PC-3 (cell line): ENCODE data around the gene XIRP2. TPM values are rescaled to one million over a fixed set of nuclear protein-coding genes. Genes with fewer than 3 reads are reported as not detected.

Experiments
- ATAC-seq: fragments of 200-7000 bp; cut with Tn5 transposase; 2 replicates; pipeline ENCODE4 v1.9.1; 2020; ENCODE audit warnings: mild to moderate bottlenecking, moderate library complexity
- BruUV-seq: library from RNA; stranded (reverse); fragments of 400-500 nt; replicated peaks from 2 replicates; lab custom pipeline; 2021; lab: Mats Ljungman, UMichigan
- CTCF ChIA-PET: fragments of 300-600 bp; sonication (Branson Sonifier 250); formaldehyde crosslinking; loops from one replicate; lab custom pipeline; 2022; ENCODE audit warnings: antibody characterized with exemption; lab: Charles Lee
- POLR2A ChIA-PET: fragments of 300-600 bp; sonication (Branson Sonifier 250); formaldehyde crosslinking; loops from one replicate; lab custom pipeline; 2022; ENCODE audit warnings: antibody characterized with exemption; ENCODE audit not compliant: unreplicated experiment; lab: Charles Lee
- DNase-seq: peaks from one replicate; pipeline ENCODE4 v3.0.0-alpha.2; 2015
- H2AFZ ChIP-seq: fragments of 300-600 bp; sonication (generic); 2 replicates; pipeline ENCODE4 v1.6.0; 2016; ENCODE audit warnings: antibody characterized with exemption, low read length
- H3F3A ChIP-seq: fragments of 300-600 bp; sonication (generic); one replicate; pipeline ENCODE4 v1.6.0; 2017; ENCODE audit warnings: antibody characterized with exemption, low read length, control low read depth, mild to moderate bottlenecking; ENCODE audit not compliant: unreplicated experiment
- H3K27ac ChIP-seq: fragments of 300-600 bp; sonication (generic); 2 replicates; pipeline ENCODE4 v1.5.1; 2016; ENCODE audit warnings: mild to moderate bottlenecking, low read length
- H3K27me3 ChIP-seq: fragments of 300-600 bp; sonication (generic); 2 replicates; pipeline ENCODE4 v1.6.1; 2016; ENCODE audit warnings: low read length, mixed read lengths
- H3K36me3 ChIP-seq: fragments of 300-600 bp; sonication (generic); 2 replicates; pipeline ENCODE4 v1.6.1; 2016; ENCODE audit warnings: low read depth, mixed run types, low read length, mixed read lengths
- H3K4me1 ChIP-seq: fragments of 300-600 bp; sonication (generic); 2 replicates; pipeline ENCODE4 v1.5.1; 2016; ENCODE audit warnings: low read length; ENCODE audit not compliant: insufficient read depth
- H3K4me2 ChIP-seq: fragments of 300-600 bp; sonication (generic); 2 replicates; pipeline ENCODE4 v1.6.0; 2016; ENCODE audit warnings: low read length
- H3K4me3 ChIP-seq: fragments of 300-600 bp; sonication (generic); 2 replicates; pipeline ENCODE4 v1.5.1; 2016; ENCODE audit warnings: mild to moderate bottlenecking, low read length, mixed read lengths
- H3K79me2 ChIP-seq: fragments of 300-600 bp; sonication (generic); 2 replicates; pipeline ENCODE4 v1.6.1; 2017; ENCODE audit warnings: low read length, mixed read lengths
- H3K9ac ChIP-seq: fragments of 300-600 bp; sonication (generic); 2 replicates; pipeline ENCODE4 v1.6.0; 2016; ENCODE audit warnings: mild to moderate bottlenecking, low read length
- H3K9me2 ChIP-seq: fragments of 300-600 bp; sonication (generic); replicated peaks from 2 replicates; pipeline ENCODE4 v1.6.1; 2016; ENCODE audit warnings: mixed run types, low read length, mixed read lengths
- H3K9me3 ChIP-seq: fragments of 300-600 bp; sonication (generic); 2 replicates; pipeline ENCODE4 v1.6.1; 2016; ENCODE audit warnings: low read length, mixed read lengths
- H4K20me1 ChIP-seq: fragments of 300-600 bp; sonication (generic); 2 replicates; pipeline ENCODE4 v1.6.1; 2016; ENCODE audit warnings: low read length, mixed read lengths
- CTCF ChIP-seq: fragments of 300-600 bp; sonication (generic); conservative IDR thresholded peaks from 2 replicates; pipeline ENCODE4 v1.5.1; 2017; ENCODE audit warnings: antibody characterized with exemption, low read depth, mild to moderate bottlenecking, low read length
- EZH2 ChIP-seq: fragments of 300-600 bp; sonication (generic); IDR thresholded peaks from one replicate; pipeline ENCODE4 v1.6.1; 2017; ENCODE audit warnings: antibody characterized with exemption, mild to moderate bottlenecking, low read length; ENCODE audit not compliant: unreplicated experiment
- EZH2phosphoT487 ChIP-seq: fragments of 300-600 bp; sonication (generic); IDR thresholded peaks from 2 replicates; pipeline ENCODE4 v1.6.1; 2018; ENCODE audit warnings: mild to moderate bottlenecking, antibody characterized with exemption, low read length, borderline replicate concordance
- intact Hi-C: fragments of 100-400 bp; cut with micrococcal nuclease; formaldehyde crosslinking; loops from 2 replicates; pipeline ENCODE4 v1.9.0; 2023
- total RNA-seq: library from RNA; depleted of rRNA; stranded (reverse); fragments of >200 nt; gene quantifications from 2 replicates; pipeline ENCODE4 v1.2.3, GENCODE V29; 2014

XIRP2 gene
- total RNA-seq, 1 experiment from 2014 or later: 0.11 TPM

GRCh38 chr2:167240671-167241070, 352.4 kb downstream of the XIRP2 start:
- Histone ChIP-seq H3K27me3 (no peaks in the 10 kb centered on the region), H3K4me1 (peaks cover 11% of the 10 kb centered on the region), H3K4me2 (no peak overlapping the region), H3K27ac (peak overlapping the region; percentile 19; the same call in 1 of the 2 replicates), H3F3A (no peaks in the 10 kb centered on the region), H3K9me2 (no peaks in the 10 kb centered on the region; the same call in 1 of the 2 replicates), H3K36me3 (no peaks in the 10 kb centered on the region), H3K4me3 (no peak overlapping the region), H3K9me3 (no peaks in the 10 kb centered on the region), H3K9ac (no peak overlapping the region), H3K79me2 (no peaks in the 10 kb centered on the region), H4K20me1 (no peaks in the 10 kb centered on the region), H2AFZ (no peak overlapping the region)
- TF ChIP-seq EZH2: no peak
- no peak for TF ChIP-seq EZH2phosphoT487
- TF ChIP-seq CTCF: no peak
- intact Hi-C loops: no loop called here
- CTCF ChIA-PET: no interaction called here
- POLR2A ChIA-PET: no interaction called here
- no TSS peak for BruUV-seq
- ATAC-seq: peak; percentile 73
- peak; percentile 69 for DNase-seq

GRCh38 chr2:167249197-167249596, 360.9 kb downstream of the XIRP2 start:
- TF ChIP-seq EZH2phosphoT487: no peak
- ATAC-seq (no peak), DNase-seq (no peak)
- Histone ChIP-seq H3K36me3 (no peaks in the 10 kb centered on the region), H3F3A (no peaks in the 10 kb centered on the region), H3K4me1 (peaks cover 19% of the 10 kb centered on the region), H3K9ac (no peak overlapping the region), H4K20me1 (no peaks in the 10 kb centered on the region), H3K9me2 (no peaks in the 10 kb centered on the region; the same call in 1 of the 2 replicates), H3K79me2 (no peaks in the 10 kb centered on the region), H3K27ac (no peak overlapping the region), H3K27me3 (no peaks in the 10 kb centered on the region), H3K4me3 (no peak overlapping the region), H2AFZ (no peak overlapping the region), H3K4me2 (no peak overlapping the region), H3K9me3 (no peaks in the 10 kb centered on the region)
- intact Hi-C loops: no loop called here
- no TSS peak for BruUV-seq
- ChIA-PET POLR2A (no interaction called here), CTCF (no interaction called here)

- no peaks in the 10 kb centered on the region for H3K9me3 ChIP-seq
- DNase-seq: peak; percentile 94
- no peaks in the 10 kb centered on the region for H3K27me3 ChIP-seq
- ChIA-PET CTCF (interaction anchor here (0.5 kb wide), 1 partner anchor 940 kb away, joined by 4 read pairs; no protein-coding TSS in a partner anchor), POLR2A (interaction anchor here (0.5 kb wide), 1 partner anchor 1444 kb away, joined by 7 read pairs; no protein-coding TSS in a partner anchor)
- no peak overlapping the region for H3K9ac ChIP-seq
- peaks cover 25% of the 10 kb centered on the region for H3K4me1 ChIP-seq
- peak overlapping the region; percentile 70 for H3K4me2 ChIP-seq
- H3K27ac ChIP-seq: peak overlapping the region; percentile 59
- no peaks in the 10 kb centered on the region for H3K79me2 ChIP-seq
- no peaks in the 10 kb centered on the region for H3F3A ChIP-seq
- no peaks in the 10 kb centered on the region for H4K20me1 ChIP-seq
- H3K36me3 ChIP-seq: no peaks in the 10 kb centered on the region
- no peaks in the 10 kb centered on the region for H3K9me2 ChIP-seq
- H3K4me3 ChIP-seq: no peak overlapping the region
- ATAC-seq: peak; percentile 99
- BruUV-seq: no TSS peak
- intact Hi-C loops: loop anchor here (1.0 kb wide), 1 partner anchor 119 kb away; no protein-coding TSS in a partner anchor
- TF ChIP-seq CTCF (no peak), EZH2phosphoT487 (no peak), EZH2 (no peak)
- no peak overlapping the region for H2AFZ ChIP-seq
These were observed 364.7 kb downstream of the XIRP2 start for GRCh38 chr2:167253025-167253424.
